ENCODE results near the gene RP2. TPM values are rescaled to one million over a fixed set of nuclear protein-coding genes. Genes with fewer than 3 reads are reported as not detected.
A peak's percentile ranks its signal among the peaks of the same experiment; 100 is the strongest.

The RP2 gene
- total RNA-seq, 3 donors from 2014 or later (not counting 1 experiment from before 2014, with no cell fraction given) = 10.2 to 13.9 (median 10.8) TPM

GRCh38 chrX:46792810-46793188 is 44.0 kb upstream of the RP2 start:
- Histone ChIP-seq H3K36me3 (ENCODE audit: control insufficient read depth, insufficient read depth, low read length) (no peaks in the 10 kb centered on the region), H3K27ac (ENCODE audit: low read length) (peak overlapping the region; percentile 30), H3K4me3 (ENCODE audit: low read length) (no peak overlapping the region), H3K4me1 (ENCODE audit: control insufficient read depth, insufficient read depth, low read length) (peaks cover 3% of the 10 kb centered on the region), H3K27me3 (ENCODE audit: control insufficient read depth, insufficient read depth, low read length) (no peaks in the 10 kb centered on the region), H3K9me3 (ENCODE audit: control insufficient read depth, insufficient read depth, low read length) (no peaks in the 10 kb centered on the region)
- no peaks in the 10 kb centered on the region for H3K27me3 Mint-ChIP-seq (ENCODE audit: low read depth in 2 of 2)
- DNase-seq (no peak), ATAC-seq (no peak)
- no CpG with 5 or more reads among the region's 4 CpGs for WGBS (ENCODE audit: insufficient coverage)
- H3K36me3 Mint-ChIP-seq = no peaks in the 10 kb centered on the region
- no peak for TF ChIP-seq CTCF (IDR thresholded peaks at IDR 0.05)
- H3K9me3 Mint-ChIP-seq = no peaks in the 10 kb centered on the region
- H3K4me3 Mint-ChIP-seq = no peak overlapping the region
- H3K27ac Mint-ChIP-seq = peak overlapping the region; percentile 21 to 36
- H3K4me1 Mint-ChIP-seq = peaks cover 0 to 9% of the 10 kb centered on the region in 2 donors
- intact Hi-C loops (cut with micrococcal nuclease) = loop anchor here (10.0 kb wide), 1 partner anchor 408 kb away; no protein-coding TSS in a partner anchor

GRCh38 chrX:46793386-46794143 is 43.3 kb upstream of the RP2 start:
- H3K36me3 ChIP-seq (ENCODE audit: control insufficient read depth, insufficient read depth, low read length) = no peaks in the 10 kb centered on the region
- Mint-ChIP-seq H3K4me3 (no peak overlapping the region), H3K4me1 (peaks cover 0 to 9% of the 10 kb centered on the region in 2 donors), H3K27ac (no peak overlapping the region), H3K36me3 (no peaks in the 10 kb centered on the region), H3K9me3 (no peaks in the 10 kb centered on the region), H3K27me3 (ENCODE audit: low read depth in 2 of 2) (no peaks in the 10 kb centered on the region)
- H3K4me1 ChIP-seq (ENCODE audit: control insufficient read depth, insufficient read depth, low read length) = peaks cover 3% of the 10 kb centered on the region
- H3K27ac ChIP-seq (ENCODE audit: low read length) = no peak overlapping the region
- no peaks in the 10 kb centered on the region for H3K9me3 ChIP-seq (ENCODE audit: control insufficient read depth, insufficient read depth, low read length)
- H3K27me3 ChIP-seq (ENCODE audit: control insufficient read depth, insufficient read depth, low read length) = no peaks in the 10 kb centered on the region
- intact Hi-C loops (cut with micrococcal nuclease) = loop anchor here (10.0 kb wide), 1 partner anchor 409 kb away; no protein-coding TSS in a partner anchor
- H3K4me3 ChIP-seq (ENCODE audit: low read length) = no peak overlapping the region
- no peak for TF ChIP-seq CTCF (IDR thresholded peaks at IDR 0.05)
- DNase-seq (no peak), ATAC-seq (no peak)
- WGBS (ENCODE audit: insufficient coverage) = 75% methylated on average over 2 of the region's 6 CpGs

- DNase-seq (peak; percentile 45 to 73), ATAC-seq (peak; percentile 54 to 78 (median 62))
- Histone ChIP-seq H3K9me3 (ENCODE audit: control insufficient read depth, insufficient read depth, low read length) (no peaks in the 10 kb centered on the region), H3K4me1 (ENCODE audit: control insufficient read depth, insufficient read depth, low read length) (peaks cover 2% of the 10 kb centered on the region), H3K27ac (ENCODE audit: low read length) (no peak overlapping the region), H3K27me3 (ENCODE audit: control insufficient read depth, insufficient read depth, low read length) (no peaks in the 10 kb centered on the region), H3K4me3 (ENCODE audit: low read length) (no peak overlapping the region), H3K36me3 (ENCODE audit: control insufficient read depth, insufficient read depth, low read length) (no peaks in the 10 kb centered on the region)
- Mint-ChIP-seq H3K27ac (no peak overlapping the region), H3K4me1 (peaks cover 0 to 9% of the 10 kb centered on the region in 2 donors), H3K36me3 (no peaks in the 10 kb centered on the region), H3K27me3 (ENCODE audit: low read depth in 2 of 2) (no peaks in the 10 kb centered on the region), H3K4me3 (no peak overlapping the region), H3K9me3 (no peaks in the 10 kb centered on the region)
- WGBS (ENCODE audit: insufficient coverage) = 78% methylated on average over 5 of the region's 8 CpGs
- intact Hi-C loops (cut with micrococcal nuclease) = loop anchor here (1.0 to 10.0 kb wide), 2 partner anchors 37 to 412 kb away; partner anchors contain the start of gene SLC9A7
- peak; percentile 65 for TF ChIP-seq CTCF (IDR thresholded peaks at IDR 0.05)
These were observed 40.2 kb upstream of the RP2 start for GRCh38 chrX:46796574-46797191.
